Endothelial cell of umbilical vein (primary cell): ENCODE results near the gene SSH3. TPM values are rescaled to one million over a fixed set of nuclear protein-coding genes. Genes with fewer than 3 reads are reported as not detected.

Experiments used
- BruUV-seq: library from RNA; stranded (reverse); fragments of 400-500 nt; replicated peaks from 2 replicates; lab custom pipeline; 2021; lab: Mats Ljungman, UMichigan
- CTCF ChIA-PET: fragments of 300-600, 350-600 bp; sonication (Branson Sonifier 250); formaldehyde crosslinking; loops from one replicate; lab custom pipeline; 2021; ENCODE audit warnings: antibody characterized with exemption, inconsistent platforms; lab: Charles Lee
- POLR2A ChIA-PET: fragments of 300-600, 350-600 bp; sonication (Branson Sonifier 250); formaldehyde crosslinking; loops from one replicate; lab custom pipeline; 2021; ENCODE audit warnings: antibody characterized with exemption, inconsistent platforms; lab: Charles Lee
- DNase-seq: peaks from one replicate; pipeline ENCODE4 v3.0.0-alpha.2; 2011; ENCODE audit warnings: low read depth, low spot score
- FAIRE-seq: peaks from 2 replicates; lab custom pipeline; 2011; peaks lifted over from hg19 to GRCh38; lab: Jason Lieb, UNC
- H2AFZ ChIP-seq: 2 replicates; pipeline ENCODE4 v1.6.0; 2012; ENCODE audit warnings: low read depth, low read length, control low read depth, inconsistent platforms
- H3K27ac ChIP-seq: 2 replicates; pipeline ENCODE4 v1.5.1; 2011; ENCODE audit warnings: low read depth, mild to moderate bottlenecking, control low read depth, low read length, moderate library complexity; ENCODE audit not compliant: insufficient read depth
- H3K27me3 ChIP-seq, 2 experiments: 2 replicates each; pipeline versions ENCODE4 v1.6.0 to v1.6.1; 2011; ENCODE audit warnings: low read length in 2 of 2, mixed read lengths in 1 of 2; ENCODE audit not compliant: control insufficient read depth in 2 of 2, insufficient read depth in 2 of 2
- H3K36me3 ChIP-seq, 2 experiments: 2 replicates in 1 of 2; 3 replicates in 1 of 2; pipeline ENCODE4 v1.5.1; 2011; ENCODE audit warnings: low read length in 2 of 2, mild to moderate bottlenecking in 1 of 2, moderate library complexity in 1 of 2; ENCODE audit not compliant: control insufficient read depth in 2 of 2, insufficient read depth in 2 of 2; ENCODE audit errors: extremely low read depth in 1 of 2
- H3K4me1 ChIP-seq: 3 replicates; pipeline ENCODE4 v1.5.1; 2011; ENCODE audit warnings: mild to moderate bottlenecking, low read length; ENCODE audit not compliant: control insufficient read depth, insufficient read depth; ENCODE audit errors: extremely low read depth
- H3K4me2 ChIP-seq: 2 replicates; pipeline ENCODE4 v1.6.1; 2011; ENCODE audit warnings: low read length, control low read depth, mixed read lengths; ENCODE audit not compliant: insufficient read depth
- H3K4me3 ChIP-seq, 3 experiments: fragments of 200-600 bp in 1 of 3; sonication (generic), shearing (Covaris generic) in 1 of 3; replicated peaks in 1 of 3; 2 replicates each; pipeline ENCODE4 v1.5.1; 2011 to 2016; ENCODE audit warnings: control low read depth in 3 of 3, low read length in 3 of 3, mild to moderate bottlenecking in 2 of 3, inconsistent platforms in 1 of 3, low read depth in 1 of 3, moderate library complexity in 1 of 3; ENCODE audit not compliant: insufficient read depth in 1 of 3
- H3K79me2 ChIP-seq: 2 replicates; pipeline ENCODE4 v1.6.0; 2012; ENCODE audit warnings: low read length, inconsistent platforms; ENCODE audit not compliant: control insufficient read depth, insufficient read depth
- H3K9ac ChIP-seq: replicated peaks from 2 replicates; pipeline ENCODE3; 2011; ENCODE audit warnings: low read length, control low read depth; ENCODE audit not compliant: insufficient read depth; ENCODE audit errors: extremely low read depth
- H3K9me1 ChIP-seq: replicated peaks from 3 replicates; pipeline ENCODE4 v1.6.0; 2011; ENCODE audit warnings: mild to moderate bottlenecking, low read length; ENCODE audit not compliant: control insufficient read depth, insufficient read depth; ENCODE audit errors: extremely low read depth
- H3K9me3 ChIP-seq: replicated peaks from 2 replicates; pipeline ENCODE4 v1.5.1; 2012; ENCODE audit warnings: low read length, inconsistent platforms; ENCODE audit not compliant: control insufficient read depth, insufficient read depth
- H4K20me1 ChIP-seq: replicated peaks from 2 replicates; pipeline ENCODE3; 2011; ENCODE audit warnings: mild to moderate bottlenecking, low read length; ENCODE audit not compliant: control insufficient read depth, insufficient read depth; ENCODE audit errors: extremely low read depth
- CTCF ChIP-seq, 2 donors: IDR thresholded peaks; 1 replicate in 1 of 2; 2 replicates in 1 of 2; pipeline ENCODE4 v1.5.1; 2011; ENCODE audit warnings: low read length in 2 of 2, mild to moderate bottlenecking in 2 of 2, moderate library complexity in 2 of 2, control low read depth in 1 of 2, inconsistent platforms in 1 of 2, low read depth in 1 of 2; ENCODE audit not compliant: insufficient read depth in 1 of 2; ENCODE audit errors: extremely low read depth in 1 of 2
- EZH2 ChIP-seq: IDR thresholded peaks from 2 replicates; pipeline ENCODE4 v1.6.1; 2012; ENCODE audit warnings: borderline replicate concordance, low read depth, mild to moderate bottlenecking, moderate library complexity, low read length, inconsistent platforms; ENCODE audit not compliant: severe bottlenecking
- FOS ChIP-seq: IDR thresholded peaks from 2 replicates; pipeline ENCODE4 v1.6.1; 2011; ENCODE audit warnings: mild to moderate bottlenecking, low read length, moderate library complexity, borderline replicate concordance; ENCODE audit not compliant: insufficient read depth
- GATA2 ChIP-seq: IDR thresholded peaks from 2 replicates; pipeline ENCODE4 v1.7.0; 2011; ENCODE audit warnings: low read depth, mild to moderate bottlenecking, moderate library complexity, mixed read lengths, low read length; ENCODE audit not compliant: insufficient read length, insufficient read depth
- JUN ChIP-seq: IDR thresholded peaks from 2 replicates; pipeline ENCODE4 v1.6.1; 2011; ENCODE audit warnings: borderline replicate concordance, low read depth; ENCODE audit not compliant: insufficient read length, insufficient read depth
- MYC ChIP-seq: IDR thresholded peaks from one replicate; pipeline ENCODE4 v1.6.1; 2011; ENCODE audit warnings: mild to moderate bottlenecking, low read depth, low read length
- POLR2A ChIP-seq: IDR thresholded peaks from 2 replicates; pipeline ENCODE4 v1.6.1; 2012; ENCODE audit warnings: low read depth, mild to moderate bottlenecking, control low read depth, low read length
- POLR2AphosphoS5 ChIP-seq: IDR thresholded peaks from 2 replicates; pipeline ENCODE4 v1.6.1; 2012; ENCODE audit warnings: low read depth, mild to moderate bottlenecking, control low read depth, low read length, moderate library complexity; ENCODE audit not compliant: insufficient read depth
- dilution Hi-C: fragments of 300-500 bp; cut with MboI; formaldehyde crosslinking; loops from one replicate; pipeline ENCODE4 v1.15.0; 2019; ENCODE audit warnings: low sequenced_read_pairs; ENCODE audit not compliant: extremely low pct_ligation_motif_present
- intact Hi-C: fragments of 100-400 bp; cut with micrococcal nuclease; formaldehyde crosslinking; loops from one replicate; pipeline ENCODE4 v1.10.0; 2022
- polyA plus RNA-seq, 4 experiments: library from polyadenylated mRNA; depleted of rRNA in 3 of 4; stranded (reverse) in 3 of 4; unstranded in 1 of 4; fragments of >200 nt; gene quantifications; 2 replicates each; pipeline versions ENCODE4 v1.2.1 to v1.2.3, GENCODE V29; 2011 to 2012; ENCODE audit warnings: missing spikeins in 1 of 4
- total RNA-seq: library from RNA; stranded (reverse); gene quantifications from 2 replicates; pipeline ENCODE4 v1.2.3, GENCODE V29; 2021
- TF ChIP-seq, protein P1 (sequence below): IDR thresholded peaks from 2 replicates; pipeline ENCODE4 v1.6.1; 2011; ENCODE audit not compliant: insufficient read depth, insufficient read length

The SSH3 gene
- total and polyA plus RNA-seq, 2 donors (not counting 3 experiments of a cell fraction or from before 2014, with no cell fraction given): 14.3 to 16.5 TPM

DNA sequence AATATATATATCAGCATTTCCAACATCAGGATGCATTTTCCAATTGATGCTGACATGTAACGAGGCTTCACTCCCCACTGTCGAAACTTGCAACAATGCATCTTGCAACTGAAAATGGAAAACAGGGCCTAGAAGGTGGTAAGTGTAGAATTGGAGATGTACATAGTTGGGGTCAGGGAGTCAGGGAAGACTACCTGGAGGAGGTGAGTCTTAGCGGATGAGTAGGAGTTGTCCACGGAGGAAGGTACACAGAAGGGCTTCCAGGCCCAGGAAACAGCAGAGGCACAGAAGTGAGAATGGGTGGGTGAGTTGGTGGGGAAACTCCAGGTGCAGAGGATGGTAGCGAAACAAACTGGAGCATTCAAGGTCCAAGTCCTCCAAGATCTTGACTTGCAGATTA is 39.1 kb upstream of the SSH3 start:
- peaks cover 26% of the 10 kb centered on the region for H3K79me2 ChIP-seq
- ChIA-PET POLR2A (no interaction called here), CTCF (interaction anchor here (1.2 to 4.9 kb wide), 8 partner anchors 13 to 182 kb away, joined by 3 to 151 read pairs (median 12); no protein-coding TSS in a partner anchor)
- BruUV-seq: no TSS peak
- H3K36me3 ChIP-seq: peaks cover 0 to 2% of the 10 kb centered on the region in 2 experiments
- TF ChIP-seq CTCF (IDR thresholded peaks at IDR 0.05; ENCODE audit: extremely low read depth in 1 of 2, insufficient read depth in 1 of 2, low read depth in 1 of 2, low read length in 2 of 2) (no peak), POLR2A (no peak), GATA2 (no peak), MYC (no peak), POLR2AphosphoS5 (no peak), FOS (no peak), EZH2 (no peak), JUN (no peak)
- TF ChIP-seq, protein P1, sequence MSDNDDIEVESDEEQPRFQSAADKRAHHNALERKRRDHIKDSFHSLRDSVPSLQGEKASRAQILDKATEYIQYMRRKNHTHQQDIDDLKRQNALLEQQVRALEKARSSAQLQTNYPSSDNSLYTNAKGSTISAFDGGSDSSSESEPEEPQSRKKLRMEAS: no peak
- DNase-seq (no peak), FAIRE-seq (no peak)
- no peaks in the 10 kb centered on the region for H3K27me3 ChIP-seq
- peaks cover 21% of the 10 kb centered on the region for H3K4me1 ChIP-seq
- intact Hi-C loops: loop anchor here (10.0 kb wide), 1 partner anchor 241 kb away; the partner anchor contains the start of genes CDK2AP2 and PITPNM1
- H3K9me3 ChIP-seq: no peaks in the 10 kb centered on the region
- no peaks in the 10 kb centered on the region for H3K9me1 ChIP-seq
- dilution Hi-C loops: no loop called here
- H3K4me2 ChIP-seq: no peak overlapping the region
- no peak overlapping the region for H3K27ac ChIP-seq
- no peak overlapping the region for H3K9ac ChIP-seq
- H4K20me1 ChIP-seq: no peaks in the 10 kb centered on the region
- H3K4me3 ChIP-seq: no peak overlapping the region
- no peak overlapping the region for H2AFZ ChIP-seq
